ENCODE results near the gene GMPS.

DNA sequence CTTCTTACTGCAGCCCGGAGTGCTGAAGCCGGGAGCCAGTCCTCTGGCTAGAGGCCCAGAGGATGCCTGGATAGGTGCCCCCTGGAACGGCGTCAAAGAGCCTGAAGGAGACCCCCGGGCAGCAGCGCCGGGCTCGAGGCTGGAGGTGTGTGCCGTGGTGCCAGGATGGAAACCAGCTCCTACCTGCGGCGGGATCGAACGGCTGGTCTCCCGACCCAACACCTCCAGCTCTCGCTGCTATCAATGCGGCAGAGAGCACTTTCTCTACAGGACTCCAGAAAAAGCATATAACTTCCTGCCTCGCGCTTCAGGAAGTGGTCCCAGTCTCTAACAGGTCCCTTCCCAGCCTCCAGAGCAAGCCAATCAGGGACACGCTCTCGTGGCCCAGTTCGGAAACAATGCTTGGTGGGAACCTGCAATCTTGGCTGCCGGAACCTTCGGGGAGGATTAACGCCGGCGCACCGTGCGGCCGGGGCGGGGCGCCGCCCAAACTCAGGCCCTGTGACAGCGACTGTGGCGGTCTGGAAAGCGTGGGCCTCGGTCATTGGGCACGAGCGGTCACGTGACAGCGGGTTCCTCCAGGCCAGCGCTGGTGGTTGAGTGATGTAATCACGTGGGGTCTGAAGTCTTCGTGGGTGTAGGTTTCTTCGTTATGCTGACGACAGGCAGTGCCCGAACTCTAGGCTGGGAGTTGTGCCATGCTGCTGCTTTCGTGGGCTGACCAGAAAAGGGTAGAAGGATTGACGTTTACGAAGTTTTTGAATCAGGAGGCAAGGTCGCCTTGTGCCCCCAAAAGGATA, 16.1 kb upstream of the GMPS start, which contains the start of gene SLC33A1:
- TF ChIP-seq, protein P1, sequence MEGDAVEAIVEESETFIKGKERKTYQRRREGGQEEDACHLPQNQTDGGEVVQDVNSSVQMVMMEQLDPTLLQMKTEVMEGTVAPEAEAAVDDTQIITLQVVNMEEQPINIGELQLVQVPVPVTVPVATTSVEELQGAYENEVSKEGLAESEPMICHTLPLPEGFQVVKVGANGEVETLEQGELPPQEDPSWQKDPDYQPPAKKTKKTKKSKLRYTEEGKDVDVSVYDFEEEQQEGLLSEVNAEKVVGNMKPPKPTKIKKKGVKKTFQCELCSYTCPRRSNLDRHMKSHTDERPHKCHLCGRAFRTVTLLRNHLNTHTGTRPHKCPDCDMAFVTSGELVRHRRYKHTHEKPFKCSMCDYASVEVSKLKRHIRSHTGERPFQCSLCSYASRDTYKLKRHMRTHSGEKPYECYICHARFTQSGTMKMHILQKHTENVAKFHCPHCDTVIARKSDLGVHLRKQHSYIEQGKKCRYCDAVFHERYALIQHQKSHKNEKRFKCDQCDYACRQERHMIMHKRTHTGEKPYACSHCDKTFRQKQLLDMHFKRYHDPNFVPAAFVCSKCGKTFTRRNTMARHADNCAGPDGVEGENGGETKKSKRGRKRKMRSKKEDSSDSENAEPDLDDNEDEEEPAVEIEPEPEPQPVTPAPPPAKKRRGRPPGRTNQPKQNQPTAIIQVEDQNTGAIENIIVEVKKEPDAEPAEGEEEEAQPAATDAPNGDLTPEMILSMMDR (IDR thresholded peaks at IDR 0.05; ENCODE audit: control extremely low read depth in 1 of 3, insufficient read depth in 1 of 3, low read depth in 1 of 3, low read length in 3 of 3): no peak
- TF ChIP-seq SUZ12 (IDR thresholded peaks at IDR 0.05; ENCODE audit: low read length) (no peak), EP300 (IDR thresholded peaks at IDR 0.05; ENCODE audit: borderline replicate concordance in 1 of 2, low read depth in 2 of 2, low read length in 2 of 2) (peak in 1 of 2 experiments; percentile 55; a peak in 1 of 3 replicates), JUN (IDR thresholded peaks at IDR 0.05; ENCODE audit: low read depth, low read length) (no peak)

All from H1 (cell line).